A673 (cell line): ENCODE measurements around the gene POLE2. TPM values are rescaled to one million over a fixed set of nuclear protein-coding genes. Genes with fewer than 3 reads are reported as not detected.
"Not testable (repeated sequence)": the region's sequence is repeated elsewhere in the genome, so short reads cannot be mapped to it uniquely, and the experiment has no call there.

Experiments
- BruUV-seq: library from RNA; stranded (reverse); fragments of 400-500 nt; replicated peaks from 2 replicates; lab custom pipeline; 2021; lab: Mats Ljungman, UMichigan
- CTCF ChIA-PET: fragments of 300-600 bp; sonication (Branson Sonifier 250); formaldehyde crosslinking; loops from one replicate; lab custom pipeline; 2022; ENCODE audit warnings: antibody characterized with exemption; lab: Charles Lee
- POLR2A ChIA-PET: fragments of 300-600 bp; sonication (Branson Sonifier 250); formaldehyde crosslinking; loops from one replicate; lab custom pipeline; 2022; ENCODE audit warnings: antibody characterized with exemption; ENCODE audit not compliant: low non-redundant PET; lab: Charles Lee
- DNase-seq: peaks from one replicate; pipeline ENCODE4 v3.0.0-alpha.2; 2015; ENCODE audit warnings: low spot score
- H3K27ac ChIP-seq: fragments of 200-600 bp; sonication (generic); 2 replicates; pipeline ENCODE4 v1.5.1; 2016; ENCODE audit warnings: mixed run types, low read depth, mild to moderate bottlenecking, mixed read lengths, antibody characterized with exemption, low read length; ENCODE audit not compliant: poor library complexity, severe bottlenecking
- H3K27me3 ChIP-seq: fragments of 200-600 bp; sonication (generic); replicated peaks from 2 replicates; pipeline ENCODE4 v1.6.1; 2017; ENCODE audit warnings: mixed run types, low read depth, mild to moderate bottlenecking, mixed read lengths, antibody characterized with exemption, low read length; ENCODE audit not compliant: insufficient read depth, poor library complexity
- H3K36me3 ChIP-seq: fragments of 200-600 bp; sonication (generic); 2 replicates; pipeline ENCODE4 v1.6.1; 2016; ENCODE audit warnings: mixed run types, mild to moderate bottlenecking, mixed read lengths, antibody characterized with exemption, low read length; ENCODE audit not compliant: insufficient read depth, poor library complexity, severe bottlenecking
- H3K4me1 ChIP-seq: fragments of 200-600 bp; sonication (generic); 2 replicates; pipeline ENCODE4 v1.6.1; 2017; ENCODE audit warnings: mixed run types, mild to moderate bottlenecking, mixed read lengths, antibody characterized with exemption, low read length; ENCODE audit not compliant: insufficient read depth, poor library complexity, severe bottlenecking
- H3K4me3 ChIP-seq: fragments of 200-600 bp; sonication (generic); 2 replicates; pipeline ENCODE4 v1.5.1; 2016; ENCODE audit warnings: low read depth, mixed run types, mild to moderate bottlenecking, mixed read lengths, low read length; ENCODE audit not compliant: poor library complexity, severe bottlenecking
- H3K9me3 ChIP-seq: fragments of 200-600 bp; sonication (generic); 2 replicates; pipeline ENCODE4 v1.6.1; 2016; ENCODE audit warnings: mixed run types, low read depth, mild to moderate bottlenecking, mixed read lengths, antibody characterized with exemption, low read length; ENCODE audit not compliant: poor library complexity, severe bottlenecking
- CTCF ChIP-seq: fragments of 300-800, 200-600 bp; sonication (generic); conservative IDR thresholded peaks from 2 replicates; pipeline ENCODE4 v1.5.1; 2017; ENCODE audit warnings: low read depth, mild to moderate bottlenecking, antibody characterized with exemption, low read length, moderate library complexity, mixed read lengths
- EZH2 ChIP-seq: fragments of 200-600 bp; sonication (generic); IDR thresholded peaks from 2 replicates; pipeline ENCODE4 v1.6.1; 2017; ENCODE audit warnings: borderline replicate concordance, low read depth, mild to moderate bottlenecking, mixed read lengths, antibody characterized with exemption, low read length; ENCODE audit not compliant: poor library complexity, severe bottlenecking
- intact Hi-C: fragments of 100-400 bp; cut with micrococcal nuclease; formaldehyde crosslinking; loops from one replicate; pipeline ENCODE4 v1.10.0; 2022; ENCODE audit not compliant: unreplicated experiment
- total RNA-seq: library from RNA; stranded (reverse); gene quantifications from 2 replicates; pipeline ENCODE4 v1.2.3, GENCODE V29; 2021

The POLE2 gene
- total RNA-seq, 1 experiment from 2014 or later: 42.1 TPM

GRCh38 chr14:49659526-49660455 lies 28.2 kb downstream of the POLE2 start:
- BruUV-seq: no TSS peak
- no peak overlapping the region for H3K4me3 ChIP-seq

GRCh38 chr14:49657500-49657899 lies 30.5 kb downstream of the POLE2 start:
- CTCF ChIA-PET, DNase-seq, H3K9me3 ChIP-seq, intact Hi-C loops, POLR2A ChIA-PET, BruUV-seq, H3K4me3 ChIP-seq, H3K4me1 ChIP-seq, H3K27me3 ChIP-seq, H3K27ac ChIP-seq: not testable (repeated sequence)
- peaks cover 21% of the 10 kb centered on the region for H3K36me3 ChIP-seq

More at GRCh38 chr14:49659526-49660455, 28.2 kb downstream of the POLE2 start:
- intact Hi-C loops: no loop called here
- no peak for TF ChIP-seq EZH2
- TF ChIP-seq CTCF: no peak
- DNase-seq: no peak
- no peak overlapping the region for H3K27ac ChIP-seq
- H3K9me3 ChIP-seq: no peaks in the 10 kb centered on the region
- H3K27me3 ChIP-seq: no peaks in the 10 kb centered on the region
- CTCF ChIA-PET: no interaction called here
- peaks cover 10% of the 10 kb centered on the region for H3K36me3 ChIP-seq
- POLR2A ChIA-PET: no interaction called here
- H3K4me1 ChIP-seq: no peaks in the 10 kb centered on the region

DNA sequence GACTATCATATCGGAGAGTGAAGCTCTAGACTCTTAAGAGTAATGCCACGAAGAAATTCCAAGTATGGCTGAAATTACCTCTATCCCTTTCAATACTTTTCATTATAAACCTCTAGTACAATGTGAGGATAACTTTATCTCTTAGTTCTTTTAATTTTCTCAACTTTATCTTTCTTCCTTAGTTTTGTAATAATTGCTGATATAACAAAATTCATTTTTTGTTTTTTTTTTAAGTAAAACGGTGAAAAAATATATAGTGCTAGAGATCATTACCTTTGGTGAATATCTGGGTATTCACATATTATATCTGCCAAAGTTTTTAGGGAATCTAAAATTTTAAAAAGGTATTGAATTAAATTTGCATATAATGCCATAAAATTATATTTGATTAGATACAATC lies 33.5 kb downstream of the POLE2 start:
- TF ChIP-seq CTCF (no peak), EZH2 (no peak)
- H3K27me3 ChIP-seq: no peaks in the 10 kb centered on the region
- H3K4me1 ChIP-seq: no peaks in the 10 kb centered on the region
- POLR2A ChIA-PET: no interaction called here
- BruUV-seq: no TSS peak
- H3K4me3 ChIP-seq: no peak overlapping the region
- CTCF ChIA-PET: no interaction called here
- H3K36me3 ChIP-seq: peaks cover 32% of the 10 kb centered on the region
- intact Hi-C loops: no loop called here
- H3K27ac ChIP-seq: no peak overlapping the region
- DNase-seq: no peak
- no peaks in the 10 kb centered on the region for H3K9me3 ChIP-seq
